Measurements from ENCODE around the gene LRRC45.

DNA sequence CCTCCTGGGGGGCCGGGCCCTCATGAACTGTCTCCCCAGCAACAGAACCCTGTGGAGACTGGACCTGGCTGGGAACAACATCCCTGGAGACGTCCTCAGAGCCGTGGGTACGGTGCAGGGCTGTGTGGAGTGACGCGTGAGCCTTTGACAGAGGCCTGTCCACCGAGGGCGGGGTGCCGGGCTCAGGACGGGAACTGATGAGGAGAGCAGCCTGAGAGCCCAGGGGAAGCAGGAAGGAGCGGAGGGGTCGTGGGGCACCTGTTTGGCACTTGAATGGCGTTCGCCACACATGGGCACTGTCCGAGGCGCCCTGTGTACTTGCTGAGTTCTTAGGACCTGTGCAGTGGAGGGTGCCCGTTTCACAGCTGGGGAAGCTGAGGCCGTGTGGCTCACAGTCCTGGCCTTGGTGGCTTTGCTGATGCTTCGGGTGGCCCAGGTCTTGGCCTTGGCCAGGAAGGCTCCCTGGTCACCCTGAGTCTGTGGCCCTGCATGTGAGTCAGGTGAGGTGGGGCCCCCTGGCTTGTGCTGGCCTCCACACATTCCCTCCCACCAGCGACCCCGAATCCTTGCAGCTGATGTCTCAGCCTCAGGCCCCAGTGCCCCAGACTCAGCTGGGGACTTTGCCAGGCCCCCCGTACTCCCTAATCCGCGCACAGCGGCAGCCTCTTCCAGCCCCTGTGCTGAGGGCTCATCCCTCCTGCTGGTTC lies 2.4 kb downstream of the LRRC45 start:
- no peak for TF ChIP-seq CTCF (IDR thresholded peaks at IDR 0.05; ENCODE audit: insufficient read depth, low read length, poor library complexity, severe bottlenecking)
- TF ChIP-seq EZH2phosphoT487 (conservative IDR thresholded peaks at IDR 0.05; ENCODE audit: low read length): no peak
